Measurements from ENCODE around the gene TMEM82.
A peak's percentile ranks its signal among the peaks of the same experiment; 100 is the strongest.

TMEM82 gene

DNA sequence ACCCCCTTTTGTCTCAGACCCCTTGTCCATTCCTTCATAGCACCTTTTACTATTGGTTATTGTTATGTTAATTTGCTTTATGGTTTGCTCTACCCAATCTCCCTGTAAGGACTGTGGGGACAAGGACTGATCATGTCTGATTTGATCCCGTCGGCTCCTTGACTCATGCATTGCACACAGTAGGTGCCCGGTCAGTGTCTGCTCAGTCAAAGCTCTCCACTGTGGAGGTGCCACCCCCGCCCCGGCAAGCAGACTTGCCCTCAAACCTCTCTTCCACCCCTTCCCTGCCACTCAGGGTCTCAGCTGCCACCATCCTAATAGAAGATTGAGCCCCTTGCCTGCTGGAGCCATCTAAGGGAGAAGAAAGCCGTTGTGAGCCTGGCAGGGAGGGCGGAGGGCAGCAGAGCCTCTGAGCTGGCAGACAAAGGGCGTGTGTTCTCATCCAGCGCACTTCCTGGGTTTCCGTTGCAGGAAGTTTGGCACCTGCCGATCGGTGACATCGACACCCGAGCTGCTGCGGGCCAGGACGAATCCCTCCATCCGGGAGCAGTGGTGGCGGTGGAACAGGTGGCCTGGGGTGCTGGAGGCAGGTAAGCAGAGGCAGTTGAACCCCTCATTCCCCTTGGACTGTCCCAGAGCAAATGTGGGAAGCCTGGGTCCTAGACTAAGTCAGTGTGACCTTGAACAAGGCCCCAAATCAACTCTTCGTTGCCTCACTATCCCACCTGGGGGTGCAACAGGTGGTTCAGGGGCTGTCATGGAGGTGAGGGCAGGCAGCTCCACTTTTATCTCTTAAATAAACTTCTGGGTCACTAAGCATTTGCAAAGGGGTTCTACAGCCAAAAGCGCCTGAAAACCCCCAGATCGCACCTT lies 14.1 kb downstream of the TMEM82 start:
- H3K27ac ChIP-seq (ENCODE audit: poor library complexity, severe bottlenecking), result peak overlapping the region; percentile 94
- H3K4me3 ChIP-seq (ENCODE audit: severe bottlenecking), result no peak overlapping the region
- H3K9me3 ChIP-seq (ENCODE audit: severe bottlenecking), result no peaks in the 10 kb centered on the region
- peak; percentile 68 for DNase-seq (ENCODE audit: low spot score)
- no peak for TF ChIP-seq CTCF (IDR thresholded peaks at IDR 0.05; ENCODE audit: poor library complexity, severe bottlenecking)
- ATAC-seq (ENCODE audit: low read depth), result peak; percentile 28; the same call in 2 of the 3 replicates
- peaks cover 18% of the 10 kb centered on the region for H3K4me1 ChIP-seq (ENCODE audit: insufficient read depth, poor library complexity, severe bottlenecking)
- no peaks in the 10 kb centered on the region for H3K27me3 ChIP-seq (ENCODE audit: insufficient read depth, poor library complexity, severe bottlenecking)
- peaks cover 11% of the 10 kb centered on the region; the same call in 1 of the 2 replicates for H3K36me3 ChIP-seq (ENCODE audit: low read depth)

- DNase-seq (ENCODE audit: low spot score), result no peak
- Histone ChIP-seq H3K4me3 (ENCODE audit: severe bottlenecking) (no peak overlapping the region), H3K9me3 (ENCODE audit: severe bottlenecking) (no peaks in the 10 kb centered on the region), H3K27ac (ENCODE audit: poor library complexity, severe bottlenecking) (peak overlapping the region; percentile 94), H3K27me3 (ENCODE audit: insufficient read depth, poor library complexity, severe bottlenecking) (no peaks in the 10 kb centered on the region), H3K4me1 (ENCODE audit: insufficient read depth, poor library complexity, severe bottlenecking) (peaks cover 22% of the 10 kb centered on the region), H3K36me3 (ENCODE audit: low read depth) (peaks cover 15% of the 10 kb centered on the region; the same call in 1 of the 2 replicates)
- no peak for TF ChIP-seq CTCF (IDR thresholded peaks at IDR 0.05; ENCODE audit: poor library complexity, severe bottlenecking)
- ATAC-seq (ENCODE audit: low read depth), result no peak
These were observed 14.8 kb downstream of the TMEM82 start for GRCh38 chr1:15757016-15757543.

DNA sequence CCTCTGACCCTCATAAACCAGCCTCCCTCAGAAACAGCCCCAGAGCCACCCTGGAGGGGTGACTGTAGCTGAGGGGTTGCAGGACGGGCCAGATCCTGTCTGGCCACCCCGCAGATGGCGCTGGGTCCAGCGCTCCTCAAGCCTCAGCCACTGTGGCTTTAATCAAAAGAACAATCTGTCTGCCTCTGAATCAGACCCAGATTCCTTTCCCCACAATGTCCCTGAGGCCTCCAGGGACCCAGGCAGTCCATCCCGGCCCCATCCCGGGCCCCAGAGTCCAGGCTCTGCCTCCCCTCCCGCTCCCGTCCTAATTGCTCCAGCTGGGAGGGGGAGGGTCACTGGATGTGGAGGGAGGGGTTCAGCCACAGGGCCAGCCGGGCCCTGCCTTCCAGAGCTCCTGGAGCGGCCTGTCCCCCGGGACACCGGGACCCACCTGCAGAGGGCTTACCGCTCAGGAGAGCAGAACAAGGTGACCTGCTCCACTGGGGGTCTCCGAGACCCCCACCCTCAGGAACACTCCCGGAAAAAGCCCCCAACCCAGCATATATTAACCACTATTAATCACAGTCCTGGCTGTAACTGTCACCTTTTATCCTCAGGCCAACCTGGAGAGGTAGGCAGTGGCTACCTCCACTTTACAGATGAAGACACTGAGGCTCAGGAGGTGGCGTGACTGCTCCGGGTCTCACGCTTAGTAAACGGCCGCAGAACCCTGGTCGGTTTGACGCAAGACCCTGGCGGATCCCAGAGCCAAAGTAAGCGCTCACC lies 15.5 kb downstream of the TMEM82 start:
- Histone ChIP-seq H3K36me3 (ENCODE audit: low read depth) (peaks cover 20% of the 10 kb centered on the region; the same call in 1 of the 2 replicates), H3K27ac (ENCODE audit: poor library complexity, severe bottlenecking) (peak overlapping the region; percentile 94), H3K4me1 (ENCODE audit: insufficient read depth, poor library complexity, severe bottlenecking) (peaks cover 22% of the 10 kb centered on the region), H3K27me3 (ENCODE audit: insufficient read depth, poor library complexity, severe bottlenecking) (no peaks in the 10 kb centered on the region), H3K9me3 (ENCODE audit: severe bottlenecking) (no peaks in the 10 kb centered on the region), H3K4me3 (ENCODE audit: severe bottlenecking) (peak overlapping the region; percentile 79)
- DNase-seq (ENCODE audit: low spot score) (peak; percentile 70), ATAC-seq (ENCODE audit: low read depth) (peak; percentile 17)
- no peak for TF ChIP-seq CTCF (IDR thresholded peaks at IDR 0.05; ENCODE audit: poor library complexity, severe bottlenecking)

- H3K27me3 ChIP-seq (ENCODE audit: insufficient read depth, poor library complexity, severe bottlenecking), result no peaks in the 10 kb centered on the region
- peak within 1 kb of the TSS; percentile 94 for H3K27ac ChIP-seq (ENCODE audit: poor library complexity, severe bottlenecking)
- no peak for DNase-seq (ENCODE audit: low spot score)
- ATAC-seq (ENCODE audit: low read depth), result peak; percentile 30; the same call in 2 of the 3 replicates
- H3K4me1 ChIP-seq (ENCODE audit: insufficient read depth, poor library complexity, severe bottlenecking), result peaks cover 25% of the 10 kb centered on the region
- H3K4me3 ChIP-seq (ENCODE audit: severe bottlenecking), result peak within 1 kb of the TSS; percentile 79
- peaks cover 20% of the 10 kb centered on the region; the same call in 1 of the 2 replicates for H3K36me3 ChIP-seq (ENCODE audit: low read depth)
- no peaks in the 10 kb centered on the region for H3K9me3 ChIP-seq (ENCODE audit: severe bottlenecking)
- TF ChIP-seq CTCF (IDR thresholded peaks at IDR 0.05; ENCODE audit: poor library complexity, severe bottlenecking), result no peak
These were observed 16.1 kb downstream of the TMEM82 start, which contains the start of gene FBLIM1 for GRCh38 chr1:15758343-15758931. Gene FBLIM1, plus strand, starts transcription at chr1:15758795. Its CDS starts 6,189 bp downstream, at chr1:15764984.
